B cell (primary cell): ENCODE results near the gene PLCG1. TPM values are rescaled to one million over a fixed set of nuclear protein-coding genes. Genes with fewer than 3 reads are reported as not detected.

ENCODE experiments used
- ATAC-seq: fragments of 200-7000 bp; cut with Tn5 transposase; one replicate; pipeline ENCODE4 v1.10.0; 2021; ENCODE audit warnings: low read depth, mild to moderate bottlenecking, moderate number of reproducible peaks, moderate library complexity
- CTCF ChIA-PET: fragments of 350-600 bp; sonication (Branson Sonifier 250); formaldehyde crosslinking; loops from one replicate; lab custom pipeline; 2021; ENCODE audit warnings: antibody characterized with exemption, inconsistent platforms; lab: Charles Lee
- POLR2A ChIA-PET: fragments of 350-600 bp; sonication (Branson Sonifier 250); formaldehyde crosslinking; loops from one replicate; lab custom pipeline; 2021; ENCODE audit warnings: antibody characterized with exemption; lab: Charles Lee
- DNase-seq: peaks from one replicate; pipeline ENCODE4 v3.0.0; 2013
- H2AFZ ChIP-seq: 2 replicates; pipeline ENCODE4 v1.6.1; 2012; ENCODE audit warnings: mild to moderate bottlenecking, low read depth, low read length; ENCODE audit not compliant: insufficient read depth, poor library complexity, severe bottlenecking
- H3K27ac ChIP-seq, 2 donors: 1 replicate in 1 of 2; 2 replicates in 1 of 2; pipeline ENCODE4 v1.5.1; 2012 to 2013; ENCODE audit warnings: low read length in 2 of 2, mild to moderate bottlenecking in 2 of 2, moderate library complexity in 1 of 2
- H3K27me3 ChIP-seq, 4 experiments: fragments of 200-600 bp in 1 of 4; sonication (generic) in 1 of 4; replicated peaks in 1 of 4; 1 replicate in 2 of 4; 2 replicates in 2 of 4; pipeline versions ENCODE4 v1.6.1 to v1.7.0; 2013 to 2016; ENCODE audit warnings: low read length in 3 of 4, mild to moderate bottlenecking in 2 of 4, mixed read lengths in 1 of 4, moderate library complexity in 1 of 4; ENCODE audit not compliant: insufficient read depth in 4 of 4, control insufficient read depth in 3 of 4; ENCODE audit errors: control extremely low read depth in 1 of 4
- H3K36me3 ChIP-seq, 2 experiments: replicated peaks in 1 of 2; 1 replicate in 1 of 2; 2 replicates in 1 of 2; pipeline versions ENCODE4 v1.6.1 to v1.7.1; 2013; ENCODE audit warnings: low read length in 1 of 2; ENCODE audit not compliant: insufficient read depth in 2 of 2, control insufficient read depth in 1 of 2; ENCODE audit errors: control extremely low read depth in 1 of 2, extremely low read depth in 1 of 2
- H3K4me1 ChIP-seq, 2 donors: fragments of 200-600 bp in 1 of 2; sonication (generic) in 1 of 2; 1 replicate in 1 of 2; 2 replicates in 1 of 2; pipeline versions ENCODE4 v1.5.1 to v1.6.1; 2013 to 2017; ENCODE audit warnings: low read length in 2 of 2; ENCODE audit not compliant: control insufficient read depth in 2 of 2, insufficient read depth in 2 of 2
- H3K4me2 ChIP-seq: replicated peaks from 2 replicates; pipeline ENCODE3; 2012; ENCODE audit warnings: mild to moderate bottlenecking, low read depth, low read length; ENCODE audit not compliant: poor library complexity, severe bottlenecking
- H3K4me3 ChIP-seq, 5 experiments: fragments of 200-600 bp in 1 of 5; sonication (generic) in 1 of 5; 1 replicate in 3 of 5; 2 replicates in 2 of 5; pipeline versions ENCODE4 v1.5.1 to v1.7.0; 2011 to 2016; ENCODE audit warnings: low read length in 4 of 5, mild to moderate bottlenecking in 4 of 5, low read depth in 2 of 5, control low read depth in 1 of 5, moderate library complexity in 1 of 5; ENCODE audit not compliant: insufficient read depth in 1 of 5; ENCODE audit errors: control extremely low read depth in 1 of 5, extremely low read depth in 1 of 5
- H3K79me2 ChIP-seq: fragments of 200-600 bp; sonication (generic); one replicate; pipeline ENCODE4 v1.6.0; 2016; ENCODE audit warnings: low read length; ENCODE audit not compliant: control insufficient read depth, insufficient read depth
- H3K9ac ChIP-seq: fragments of 200-600 bp; sonication (generic); 2 replicates; pipeline ENCODE4 v1.6.1; 2017; ENCODE audit warnings: mild to moderate bottlenecking, low read length, moderate library complexity
- H3K9me3 ChIP-seq, 3 donors: one replicate each; pipeline versions ENCODE4 v1.6.1 to v1.7.1; 2013; ENCODE audit warnings: low read length in 2 of 3; ENCODE audit not compliant: control insufficient read depth in 2 of 3, insufficient read depth in 1 of 3; ENCODE audit errors: control extremely low read depth in 1 of 3
- H4K20me1 ChIP-seq: 2 replicates; pipeline ENCODE4 v1.6.0; 2012; ENCODE audit warnings: mild to moderate bottlenecking, low read length; ENCODE audit not compliant: insufficient read depth, control insufficient read depth, poor library complexity, severe bottlenecking
- H3K27ac Mint-ChIP-seq: one replicate; pipeline ENCODE4 v1.8.0; 2021; ENCODE audit warnings: mixed read lengths
- H3K27me3 Mint-ChIP-seq: one replicate; pipeline ENCODE4 v1.8.0; 2021; ENCODE audit warnings: mixed read lengths
- H3K4me1 Mint-ChIP-seq: one replicate; pipeline ENCODE4 v1.8.0; 2021; ENCODE audit warnings: mixed read lengths
- H3K4me3 Mint-ChIP-seq: one replicate; pipeline ENCODE4 v1.8.0; 2021; ENCODE audit warnings: mixed read lengths
- H3K9me3 Mint-ChIP-seq: one replicate; pipeline ENCODE4 v1.8.0; 2022; ENCODE audit warnings: mixed read lengths; ENCODE audit not compliant: insufficient read depth
- EZH2 ChIP-seq: IDR thresholded peaks from 2 replicates; pipeline ENCODE4 v1.6.1; 2012; ENCODE audit warnings: borderline replicate concordance, low read depth, mild to moderate bottlenecking, moderate library complexity, low read length; ENCODE audit not compliant: insufficient read depth, poor library complexity, severe bottlenecking
- WGBS: methylation state at CpG from one replicate; pipeline ENCODE4 v1.1.5; 2013; ENCODE audit warnings: missing lambda C conversion rate; ENCODE audit not compliant: insufficient coverage; 5-methylcytosine and 5-hydroxymethylcytosine counted together
- intact Hi-C: fragments of 100-400 bp; cut with micrococcal nuclease; formaldehyde crosslinking; loops from one replicate; pipeline ENCODE4 v1.10.0; 2022
- polyA plus RNA-seq: library from polyadenylated mRNA; depleted of rRNA; stranded (reverse); fragments of >200 nt; gene quantifications from 2 replicates; pipeline ENCODE4 v1.2.3, GENCODE V29; 2012
- total RNA-seq, 2 donors: library from RNA; stranded (reverse); fragments of 120-200 nt in 1 of 2; gene quantifications; 1 replicate in 1 of 2; 2 replicates in 1 of 2; pipeline versions ENCODE4 v1.2.3 to v1.2.4, GENCODE V29; 2013 to 2022
- TF ChIP-seq, protein P1 (sequence below): fragments of 200-600 bp; IDR thresholded peaks from one replicate; pipeline ENCODE4 v1.8.0; 2022; ENCODE audit warnings: antibody characterized with exemption, mild to moderate bottlenecking

Gene PLCG1
- total and polyA plus RNA-seq, 2 donors (not counting 1 experiment from before 2014, with no cell fraction given), result 98.7 to 101 TPM

DNA sequence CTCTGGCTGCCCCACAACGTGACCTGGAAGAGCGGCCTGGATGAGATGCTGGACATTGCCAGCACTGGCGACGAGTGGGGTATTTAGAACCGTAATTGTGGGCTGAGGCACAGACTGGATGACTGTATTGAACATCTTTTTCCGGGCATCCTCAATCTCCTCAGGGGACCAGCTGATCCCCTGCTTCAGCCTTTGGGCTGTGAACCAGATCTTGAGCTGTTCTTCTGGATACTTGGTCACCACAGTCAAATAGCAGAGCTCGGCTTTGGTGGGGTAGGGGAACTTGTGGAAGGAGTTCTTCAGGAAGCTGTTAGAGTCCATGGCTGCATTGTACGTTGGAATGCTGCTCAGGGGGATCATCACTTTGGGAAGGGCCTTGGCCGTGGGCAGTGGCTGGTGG, 66.3 kb downstream of the PLCG1 start:
- Mint-ChIP-seq H3K4me1 (no peaks in the 10 kb centered on the region), H3K27me3 (no peaks in the 10 kb centered on the region), H3K9me3 (peaks cover 3% of the 10 kb centered on the region), H3K4me3 (no peak overlapping the region), H3K27ac (no peak overlapping the region)
- Histone ChIP-seq H3K9me3 (peaks cover 0 to 13% (median 7%) of the 10 kb centered on the region in 3 donors), H3K36me3 (peaks cover 0 to 10% of the 10 kb centered on the region in 2 experiments), H3K4me2 (no peak overlapping the region), H3K27me3 (no peaks in the 10 kb centered on the region), H2AFZ (no peak overlapping the region), H3K9ac (no peak overlapping the region), H3K79me2 (no peaks in the 10 kb centered on the region), H3K4me3 (no peak overlapping the region), H4K20me1 (no peaks in the 10 kb centered on the region), H3K4me1 (no peaks in the 10 kb centered on the region), H3K27ac (no peak overlapping the region)
- ATAC-seq (no peak), DNase-seq (no peak)
- ChIA-PET POLR2A (no interaction called here), CTCF (interaction anchor here (0.8 kb wide), 1 partner anchor 31 kb away, joined by 3 read pairs; no protein-coding TSS in a partner anchor)
- intact Hi-C loops, result no loop called here
- TF ChIP-seq, protein P1, sequence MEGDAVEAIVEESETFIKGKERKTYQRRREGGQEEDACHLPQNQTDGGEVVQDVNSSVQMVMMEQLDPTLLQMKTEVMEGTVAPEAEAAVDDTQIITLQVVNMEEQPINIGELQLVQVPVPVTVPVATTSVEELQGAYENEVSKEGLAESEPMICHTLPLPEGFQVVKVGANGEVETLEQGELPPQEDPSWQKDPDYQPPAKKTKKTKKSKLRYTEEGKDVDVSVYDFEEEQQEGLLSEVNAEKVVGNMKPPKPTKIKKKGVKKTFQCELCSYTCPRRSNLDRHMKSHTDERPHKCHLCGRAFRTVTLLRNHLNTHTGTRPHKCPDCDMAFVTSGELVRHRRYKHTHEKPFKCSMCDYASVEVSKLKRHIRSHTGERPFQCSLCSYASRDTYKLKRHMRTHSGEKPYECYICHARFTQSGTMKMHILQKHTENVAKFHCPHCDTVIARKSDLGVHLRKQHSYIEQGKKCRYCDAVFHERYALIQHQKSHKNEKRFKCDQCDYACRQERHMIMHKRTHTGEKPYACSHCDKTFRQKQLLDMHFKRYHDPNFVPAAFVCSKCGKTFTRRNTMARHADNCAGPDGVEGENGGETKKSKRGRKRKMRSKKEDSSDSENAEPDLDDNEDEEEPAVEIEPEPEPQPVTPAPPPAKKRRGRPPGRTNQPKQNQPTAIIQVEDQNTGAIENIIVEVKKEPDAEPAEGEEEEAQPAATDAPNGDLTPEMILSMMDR, result no peak
- TF ChIP-seq EZH2, result no peak
- WGBS, result 95% methylated on average over 9 of the region's 9 CpGs

DNA sequence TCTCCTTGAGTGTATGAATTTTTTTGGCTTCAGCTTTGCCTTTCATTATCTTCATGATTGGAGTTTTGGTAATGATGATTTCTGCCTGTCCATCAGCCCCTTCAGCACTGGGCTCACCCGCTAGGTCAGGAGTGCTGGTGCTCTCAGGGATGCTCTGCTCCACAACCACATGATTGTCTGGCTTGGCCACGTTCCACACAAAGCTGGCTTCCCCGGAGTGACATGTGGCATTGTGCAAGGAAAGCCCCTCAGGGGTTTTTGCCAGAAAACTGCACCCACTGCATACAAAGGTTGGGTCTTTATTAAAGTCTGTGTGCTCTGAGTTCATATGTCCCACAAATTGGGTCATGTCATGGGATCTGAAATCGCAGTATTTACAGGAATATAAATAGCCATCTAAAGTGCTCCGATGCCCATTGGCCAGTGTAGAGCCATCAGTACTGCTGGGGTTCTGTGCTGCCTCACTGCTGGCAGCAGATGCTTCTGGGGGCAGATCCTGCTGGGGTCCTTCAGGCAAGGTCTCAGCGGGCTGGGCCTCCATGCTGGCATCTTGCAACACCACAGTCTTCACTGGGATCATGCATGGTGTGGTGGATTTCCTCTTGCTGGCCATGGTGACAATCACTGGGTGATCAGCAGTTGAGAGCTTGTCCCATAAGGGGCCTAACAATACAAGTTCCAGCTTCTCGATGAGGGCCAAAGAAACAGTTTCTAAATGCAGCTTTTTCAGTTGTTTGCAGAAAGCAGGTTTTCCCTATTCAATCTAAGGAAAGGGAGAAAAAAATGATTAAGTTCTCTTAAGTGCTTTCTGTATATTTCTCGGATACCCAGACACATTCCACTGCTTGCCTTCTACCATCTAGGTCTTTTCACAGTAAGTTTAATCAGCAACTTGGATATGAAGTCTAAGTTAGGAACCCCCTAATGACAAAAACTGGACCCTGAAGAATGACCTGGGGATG, 67.2 kb downstream of the PLCG1 start:
- H2AFZ ChIP-seq, result no peak overlapping the region
- ChIA-PET POLR2A (no interaction called here), CTCF (interaction anchor here (0.8 kb wide), 1 partner anchor 32 kb away, joined by 3 read pairs; no protein-coding TSS in a partner anchor)
- Mint-ChIP-seq H3K27ac (no peak overlapping the region), H3K9me3 (no peaks in the 10 kb centered on the region), H3K4me3 (no peak overlapping the region), H3K27me3 (no peaks in the 10 kb centered on the region), H3K4me1 (no peaks in the 10 kb centered on the region)
- no peaks in the 10 kb centered on the region for H3K4me1 ChIP-seq
- DNase-seq (no peak), ATAC-seq (no peak)
- no peak overlapping the region for H3K9ac ChIP-seq
- intact Hi-C loops, result no loop called here
- TF ChIP-seq, protein P1, result no peak
- TF ChIP-seq EZH2, result no peak
- no peaks in the 10 kb centered on the region for H4K20me1 ChIP-seq
- no peaks in the 10 kb centered on the region for H3K79me2 ChIP-seq
- H3K27me3 ChIP-seq, result no peaks in the 10 kb centered on the region
- no peak overlapping the region for H3K4me2 ChIP-seq
- H3K36me3 ChIP-seq, result peaks cover 0 to 10% of the 10 kb centered on the region in 2 experiments
- 96% methylated on average over 4 of the region's 8 CpGs for WGBS
- no peak overlapping the region for H3K27ac ChIP-seq
- H3K9me3 ChIP-seq, result peaks cover 0 to 10% (median 0%) of the 10 kb centered on the region in 3 donors
- no peak overlapping the region for H3K4me3 ChIP-seq
